HepG2 (cell line): ENCODE data around the gene WNT2B. TPM values are rescaled to one million over a fixed set of nuclear protein-coding genes. Genes with fewer than 3 reads are reported as not detected.

Source experiments
- ATAC-seq: fragments of 200-7000 bp; cut with Tn5 transposase; 3 replicates; pipeline ENCODE4 v1.9.1; 2020; ENCODE audit warnings: mild to moderate bottlenecking, moderate library complexity
- BruUV-seq: library from RNA; stranded (reverse); fragments of 400-500 nt; replicated peaks from 2 replicates; lab custom pipeline; 2021; lab: Mats Ljungman, UMichigan
- CTCF ChIA-PET: fragments of 300-600 bp; formaldehyde crosslinking; extraction: SDS; loops from one replicate; lab custom pipeline; 2021; ENCODE audit warnings: low total read pairs, inconsistent platforms, low intra/inter-chr PET ratio; lab: Yijun Ruan, JAX
- POLR2A ChIA-PET: fragments of 350-600 bp; sonication (Branson Sonifier 250); formaldehyde crosslinking; loops from one replicate; lab custom pipeline; 2020; ENCODE audit warnings: antibody characterized with exemption, inconsistent platforms; lab: Yijun Ruan, JAX
- DNase-seq: peaks from one replicate; pipeline ENCODE4 v3.0.0-alpha.2; 2015; ENCODE audit warnings: low spot score
- FAIRE-seq: peaks from 3 replicates; lab custom pipeline; 2011; peaks lifted over from hg19 to GRCh38; lab: Jason Lieb, UNC
- H2AFZ ChIP-seq: one replicate; pipeline ENCODE4 v1.6.1; 2011; ENCODE audit warnings: low read length, inconsistent platforms
- H3K27ac ChIP-seq: fragments of 300-600 bp; 3 replicates; pipeline ENCODE4 v1.8.0; 2011; ENCODE audit warnings: mixed run types, mild to moderate bottlenecking, mixed read lengths, low read length, inconsistent platforms; ENCODE audit not compliant: insufficient read depth; ENCODE audit errors: extremely low read length
- H3K27me3 ChIP-seq, 2 experiments: fragments of 200-600 bp in 1 of 2; 2 replicates in 1 of 2; 3 replicates in 1 of 2; pipeline versions ENCODE4 v1.6.0 to v1.8.0; 2011; ENCODE audit warnings: low read length in 2 of 2, mild to moderate bottlenecking in 2 of 2, moderate library complexity in 2 of 2, inconsistent platforms in 1 of 2; ENCODE audit not compliant: insufficient read depth in 2 of 2, control insufficient read depth in 1 of 2
- H3K36me3 ChIP-seq, 2 experiments: fragments of 200-600 bp in 1 of 2; replicated peaks in 1 of 2; 2 replicates in 1 of 2; 3 replicates in 1 of 2; pipeline versions ENCODE4 v1.5.1 to v1.8.0; 2011; ENCODE audit warnings: low read length in 2 of 2, inconsistent platforms in 1 of 2; ENCODE audit not compliant: insufficient read depth in 2 of 2, control insufficient read depth in 1 of 2
- H3K4me1 ChIP-seq: 2 replicates; pipeline ENCODE4 v1.5.1; 2012; ENCODE audit warnings: low read length, inconsistent platforms; ENCODE audit not compliant: insufficient read depth
- H3K4me2 ChIP-seq: 2 replicates; pipeline ENCODE4 v1.6.0; 2011; ENCODE audit warnings: low read depth, low read length, inconsistent platforms
- H3K4me3 ChIP-seq, 3 experiments: fragments of 200-600 bp in 1 of 3; sonication (generic), shearing (Covaris generic) in 1 of 3; replicated peaks in 1 of 3; 2 replicates each; pipeline ENCODE4 v1.5.1; 2011 to 2016; ENCODE audit warnings: low read length in 3 of 3, inconsistent platforms in 2 of 3, low read depth in 2 of 3, mild to moderate bottlenecking in 2 of 3, control low read depth in 1 of 3, mixed read lengths in 1 of 3; ENCODE audit not compliant: insufficient read depth in 1 of 3
- H3K79me2 ChIP-seq: one replicate; pipeline ENCODE4 v1.6.1; 2011; ENCODE audit warnings: low read length, inconsistent platforms; ENCODE audit not compliant: insufficient read depth
- H3K9ac ChIP-seq: 2 replicates; pipeline ENCODE4 v1.6.0; 2011; ENCODE audit warnings: mild to moderate bottlenecking, low read depth, low read length, inconsistent platforms; ENCODE audit not compliant: insufficient read depth
- H3K9me3 ChIP-seq: 2 replicates; pipeline ENCODE4 v1.5.1; 2012; ENCODE audit warnings: mild to moderate bottlenecking, low read length
- H4K20me1 ChIP-seq: 2 replicates; pipeline ENCODE4 v1.6.0; 2011; ENCODE audit warnings: inconsistent platforms, mild to moderate bottlenecking, low read length, moderate library complexity; ENCODE audit not compliant: insufficient read depth
- ASH2L ChIP-seq: fragments of 300-600, 200-600 bp; sonication (generic); IDR thresholded peaks from 2 replicates; pipeline ENCODE4 v1.7.0; 2017; ENCODE audit warnings: low read depth, mild to moderate bottlenecking, moderate library complexity, mixed read lengths, low read length; ENCODE audit not compliant: insufficient read length
- DPF2 ChIP-seq: sonication (generic); formaldehyde crosslinking; IDR thresholded peaks from 2 replicates; pipeline ENCODE4 v1.4.0; 2020; ENCODE audit warnings: mild to moderate bottlenecking, low read depth, missing genetic modification reagents, borderline replicate concordance
- HNF4A ChIP-seq: sonication (generic); formaldehyde crosslinking; IDR thresholded peaks from 2 replicates; pipeline ENCODE4 v1.4.0; 2020; ENCODE audit warnings: missing genetic modification reagents
- JARID2 ChIP-seq: sonication (generic); formaldehyde crosslinking; IDR thresholded peaks from 2 replicates; pipeline ENCODE4 v1.8.1; 2023; ENCODE audit warnings: missing genetic modification reagents, inconsistent platforms; ENCODE audit not compliant: insufficient replicate concordance
- ZNF343 ChIP-seq: sonication (generic); formaldehyde crosslinking; IDR thresholded peaks from 2 replicates; pipeline ENCODE4 v1.4.0; 2020; ENCODE audit warnings: mild to moderate bottlenecking, missing genetic modification reagents
- ZNF562 ChIP-seq: sonication (generic); formaldehyde crosslinking; IDR thresholded peaks from 2 replicates; pipeline ENCODE4 v1.8.0; 2022; ENCODE audit warnings: missing genetic modification reagents, borderline replicate concordance
- ZNF567 ChIP-seq: sonication (generic); formaldehyde crosslinking; IDR thresholded peaks from 2 replicates; pipeline ENCODE4 v1.8.1; 2023; ENCODE audit warnings: mild to moderate bottlenecking, missing genetic modification reagents, borderline replicate concordance
- WGBS: methylation state at CpG from one replicate; pipeline ENCODE4 v1.1.6; 2017; ENCODE audit warnings: low lambda C conversion rate; 5-methylcytosine and 5-hydroxymethylcytosine counted together
- in situ Hi-C: cut with HindIII; loops from 2 replicates; pipeline ENCODE4 v1.10.0; 2017; ENCODE audit warnings: low pct_unique_long_range_greater_than_20kb; ENCODE audit not compliant: extremely low pct_ligation_motif_present
- intact Hi-C: fragments of 100-400 bp; cut with micrococcal nuclease; formaldehyde crosslinking; loops from one replicate; pipeline ENCODE4 v1.10.0; 2022; ENCODE audit not compliant: unreplicated experiment
- polyA plus RNA-seq, 8 experiments: library from polyadenylated mRNA; depleted of rRNA in 3 of 8; stranded (reverse) in 7 of 8; unstranded in 1 of 8; fragments of >200 nt; fragmentation: Illumina TruSeq in 4 of 8; extraction: Trizol in 4 of 8; gene quantifications; 2 replicates each; pipeline versions ENCODE4 v1.2.1 to v1.2.3, GENCODE V29; 2011 to 2016; ENCODE audit warnings: low read depth in 4 of 8, missing spikeins in 1 of 8, mixed read lengths in 1 of 8; ENCODE audit not compliant: insufficient read depth in 1 of 8
- total RNA-seq, 5 experiments: library from RNA; depleted of rRNA; stranded (reverse); fragments of >200 nt; fragmentation: Illumina TruSeq; extraction: Trizol; gene quantifications; 2 replicates each; pipeline ENCODE4 v1.2.3, GENCODE V29; 2016; ENCODE audit warnings: low read depth in 1 of 5
- TF ChIP-seq, protein P1 (sequence below): sonication (generic); formaldehyde crosslinking; IDR thresholded peaks from 2 replicates; pipeline ENCODE4 v1.9.0; 2022; ENCODE audit warnings: low read depth, missing genetic modification reagents
- TF ChIP-seq, protein P2 (sequence below): sonication (generic); formaldehyde crosslinking; IDR thresholded peaks from 2 replicates; pipeline ENCODE4 v1.4.0; 2020; ENCODE audit warnings: mild to moderate bottlenecking, missing genetic modification reagents, borderline replicate concordance
- TF ChIP-seq, protein P3 (sequence below): sonication (generic); formaldehyde crosslinking; IDR thresholded peaks from 2 replicates; pipeline ENCODE4 v1.9.0; 2021; ENCODE audit warnings: missing genetic modification reagents, borderline replicate concordance

WNT2B gene
- total and polyA plus RNA-seq, 2 of the 13 experiments (the other 11 are each of a cell fraction or from before 2014, with no cell fraction given), result 0.11 to 0.32 TPM

GRCh38 chr1:112546076-112546475 lies 37.3 kb downstream of the WNT2B start:
- ChIA-PET CTCF (no interaction called here), POLR2A (no interaction called here)
- Histone ChIP-seq H2AFZ (no peak overlapping the region), H4K20me1 (no peaks in the 10 kb centered on the region), H3K36me3 (0 out of 5 replicates have a peak, but pooled peaks cover 0 to 6% of the 10 kb centered on the region in 2 experiments), H3K27me3 (no peaks in the 10 kb centered on the region), H3K9me3 (no peaks in the 10 kb centered on the region), H3K27ac (no peak overlapping the region), H3K9ac (no peak overlapping the region), H3K4me2 (no peak overlapping the region), H3K4me1 (no peaks in the 10 kb centered on the region), H3K4me3 (no peak overlapping the region), H3K79me2 (no peaks in the 10 kb centered on the region)
- no TSS peak for BruUV-seq
- in situ Hi-C loops (no loop called here), intact Hi-C loops (no loop called here)
- DNase-seq (no peak), FAIRE-seq (no peak), ATAC-seq (no peak)
- WGBS, result 96% methylated on average over 2 of the region's 2 CpGs
- TF ChIP-seq, protein P1, sequence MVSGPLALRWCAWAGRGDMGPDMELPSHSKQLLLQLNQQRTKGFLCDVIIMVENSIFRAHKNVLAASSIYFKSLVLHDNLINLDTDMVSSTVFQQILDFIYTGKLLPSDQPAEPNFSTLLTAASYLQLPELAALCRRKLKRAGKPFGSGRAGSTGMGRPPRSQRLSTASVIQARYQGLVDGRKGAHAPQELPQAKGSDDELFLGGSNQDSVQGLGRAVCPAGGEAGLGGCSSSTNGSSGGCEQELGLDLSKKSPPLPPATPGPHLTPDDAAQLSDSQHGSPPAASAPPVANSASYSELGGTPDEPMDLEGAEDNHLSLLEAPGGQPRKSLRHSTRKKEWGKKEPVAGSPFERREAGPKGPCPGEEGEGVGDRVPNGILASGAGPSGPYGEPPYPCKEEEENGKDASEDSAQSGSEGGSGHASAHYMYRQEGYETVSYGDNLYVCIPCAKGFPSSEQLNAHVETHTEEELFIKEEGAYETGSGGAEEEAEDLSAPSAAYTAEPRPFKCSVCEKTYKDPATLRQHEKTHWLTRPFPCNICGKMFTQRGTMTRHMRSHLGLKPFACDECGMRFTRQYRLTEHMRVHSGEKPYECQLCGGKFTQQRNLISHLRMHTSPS (CRISPR knock-in tag), result no peak
- TF ChIP-seq ZNF567 (CRISPR knock-in tag) (no peak), DPF2 (no peak), JARID2 (CRISPR knock-in tag) (no peak), ZNF562 (CRISPR knock-in tag) (no peak), ZNF343 (CRISPR knock-in tag) (no peak), ASH2L (no peak), HNF4A (CRISPR knock-in tag) (no peak)
- TF ChIP-seq, protein P2, sequence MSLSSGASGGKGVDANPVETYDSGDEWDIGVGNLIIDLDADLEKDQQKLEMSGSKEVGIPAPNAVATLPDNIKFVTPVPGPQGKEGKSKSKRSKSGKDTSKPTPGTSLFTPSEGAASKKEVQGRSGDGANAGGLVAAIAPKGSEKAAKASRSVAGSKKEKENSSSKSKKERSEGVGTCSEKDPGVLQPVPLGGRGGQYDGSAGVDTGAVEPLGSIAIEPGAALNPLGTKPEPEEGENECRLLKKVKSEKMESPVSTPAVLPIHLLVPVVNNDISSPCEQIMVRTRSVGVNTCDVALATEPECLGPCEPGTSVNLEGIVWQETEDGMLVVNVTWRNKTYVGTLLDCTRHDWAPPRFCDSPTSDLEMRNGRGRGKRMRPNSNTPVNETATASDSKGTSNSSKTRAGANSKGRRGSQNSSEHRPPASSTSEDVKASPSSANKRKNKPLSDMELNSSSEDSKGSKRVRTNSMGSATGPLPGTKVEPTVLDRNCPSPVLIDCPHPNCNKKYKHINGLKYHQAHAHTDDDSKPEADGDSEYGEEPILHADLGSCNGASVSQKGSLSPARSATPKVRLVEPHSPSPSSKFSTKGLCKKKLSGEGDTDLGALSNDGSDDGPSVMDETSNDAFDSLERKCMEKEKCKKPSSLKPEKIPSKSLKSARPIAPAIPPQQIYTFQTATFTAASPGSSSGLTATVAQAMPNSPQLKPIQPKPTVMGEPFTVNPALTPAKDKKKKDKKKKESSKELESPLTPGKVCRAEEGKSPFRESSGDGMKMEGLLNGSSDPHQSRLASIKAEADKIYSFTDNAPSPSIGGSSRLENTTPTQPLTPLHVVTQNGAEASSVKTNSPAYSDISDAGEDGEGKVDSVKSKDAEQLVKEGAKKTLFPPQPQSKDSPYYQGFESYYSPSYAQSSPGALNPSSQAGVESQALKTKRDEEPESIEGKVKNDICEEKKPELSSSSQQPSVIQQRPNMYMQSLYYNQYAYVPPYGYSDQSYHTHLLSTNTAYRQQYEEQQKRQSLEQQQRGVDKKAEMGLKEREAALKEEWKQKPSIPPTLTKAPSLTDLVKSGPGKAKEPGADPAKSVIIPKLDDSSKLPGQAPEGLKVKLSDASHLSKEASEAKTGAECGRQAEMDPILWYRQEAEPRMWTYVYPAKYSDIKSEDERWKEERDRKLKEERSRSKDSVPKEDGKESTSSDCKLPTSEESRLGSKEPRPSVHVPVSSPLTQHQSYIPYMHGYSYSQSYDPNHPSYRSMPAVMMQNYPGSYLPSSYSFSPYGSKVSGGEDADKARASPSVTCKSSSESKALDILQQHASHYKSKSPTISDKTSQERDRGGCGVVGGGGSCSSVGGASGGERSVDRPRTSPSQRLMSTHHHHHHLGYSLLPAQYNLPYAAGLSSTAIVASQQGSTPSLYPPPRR, result no peak
- TF ChIP-seq, protein P3, sequence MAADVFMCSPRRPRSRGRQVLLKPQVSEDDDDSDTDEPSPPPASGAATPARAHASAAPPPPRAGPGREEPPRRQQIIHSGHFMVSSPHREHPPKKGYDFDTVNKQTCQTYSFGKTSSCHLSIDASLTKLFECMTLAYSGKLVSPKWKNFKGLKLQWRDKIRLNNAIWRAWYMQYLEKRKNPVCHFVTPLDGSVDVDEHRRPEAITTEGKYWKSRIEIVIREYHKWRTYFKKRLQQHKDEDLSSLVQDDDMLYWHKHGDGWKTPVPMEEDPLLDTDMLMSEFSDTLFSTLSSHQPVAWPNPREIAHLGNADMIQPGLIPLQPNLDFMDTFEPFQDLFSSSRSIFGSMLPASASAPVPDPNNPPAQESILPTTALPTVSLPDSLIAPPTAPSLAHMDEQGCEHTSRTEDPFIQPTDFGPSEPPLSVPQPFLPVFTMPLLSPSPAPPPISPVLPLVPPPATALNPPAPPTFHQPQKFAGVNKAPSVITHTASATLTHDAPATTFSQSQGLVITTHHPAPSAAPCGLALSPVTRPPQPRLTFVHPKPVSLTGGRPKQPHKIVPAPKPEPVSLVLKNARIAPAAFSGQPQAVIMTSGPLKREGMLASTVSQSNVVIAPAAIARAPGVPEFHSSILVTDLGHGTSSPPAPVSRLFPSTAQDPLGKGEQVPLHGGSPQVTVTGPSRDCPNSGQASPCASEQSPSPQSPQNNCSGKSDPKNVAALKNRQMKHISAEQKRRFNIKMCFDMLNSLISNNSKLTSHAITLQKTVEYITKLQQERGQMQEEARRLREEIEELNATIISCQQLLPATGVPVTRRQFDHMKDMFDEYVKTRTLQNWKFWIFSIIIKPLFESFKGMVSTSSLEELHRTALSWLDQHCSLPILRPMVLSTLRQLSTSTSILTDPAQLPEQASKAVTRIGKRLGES (CRISPR knock-in tag), result no peak
